WTC11 (cell line): ENCODE data around the gene LYRM4.

Experiments
- TEAD1 ChIP-seq: sonication (generic); formaldehyde crosslinking; IDR thresholded peaks from 2 replicates; pipeline ENCODE4 v1.8.0; 2022; ENCODE audit warnings: mild to moderate bottlenecking, missing genetic modification reagents
- ZNF138 ChIP-seq: sonication (generic); formaldehyde crosslinking; conservative IDR thresholded peaks from 2 replicates; pipeline ENCODE4 v1.8.1; 2022; ENCODE audit warnings: mild to moderate bottlenecking, moderate library complexity, missing genetic modification reagents
- TF ChIP-seq, protein P1 (sequence below): fragments of 200-600 bp; IDR thresholded peaks from 2 replicates; pipeline ENCODE4 v1.8.0; 2022; ENCODE audit warnings: antibody characterized with exemption

DNA sequence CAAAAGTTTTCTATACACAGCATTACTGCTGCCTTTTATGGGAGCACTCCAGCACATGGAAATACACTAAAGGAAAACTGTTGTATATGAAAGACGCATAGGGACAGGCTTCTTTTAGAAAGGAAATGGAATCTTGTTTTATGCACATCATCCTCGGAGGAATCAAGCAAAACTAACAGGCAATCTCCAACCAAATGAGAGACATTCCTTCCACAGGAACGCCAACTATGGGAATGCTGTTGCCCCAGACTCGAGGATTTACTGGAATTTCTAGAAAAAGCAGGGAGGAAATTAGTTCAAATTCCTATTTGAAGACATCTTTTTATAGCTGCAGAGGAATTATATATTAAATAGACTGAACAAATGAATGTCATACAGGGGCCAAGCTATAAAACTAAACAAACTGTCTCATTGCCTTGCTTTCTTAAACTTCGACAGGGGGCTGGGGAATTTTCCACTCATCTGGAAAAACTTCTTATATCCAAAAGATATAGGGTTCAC is 52.2 kb downstream of the LYRM4 start:
- no peak for TF ChIP-seq ZNF138
- TF ChIP-seq, protein P1, sequence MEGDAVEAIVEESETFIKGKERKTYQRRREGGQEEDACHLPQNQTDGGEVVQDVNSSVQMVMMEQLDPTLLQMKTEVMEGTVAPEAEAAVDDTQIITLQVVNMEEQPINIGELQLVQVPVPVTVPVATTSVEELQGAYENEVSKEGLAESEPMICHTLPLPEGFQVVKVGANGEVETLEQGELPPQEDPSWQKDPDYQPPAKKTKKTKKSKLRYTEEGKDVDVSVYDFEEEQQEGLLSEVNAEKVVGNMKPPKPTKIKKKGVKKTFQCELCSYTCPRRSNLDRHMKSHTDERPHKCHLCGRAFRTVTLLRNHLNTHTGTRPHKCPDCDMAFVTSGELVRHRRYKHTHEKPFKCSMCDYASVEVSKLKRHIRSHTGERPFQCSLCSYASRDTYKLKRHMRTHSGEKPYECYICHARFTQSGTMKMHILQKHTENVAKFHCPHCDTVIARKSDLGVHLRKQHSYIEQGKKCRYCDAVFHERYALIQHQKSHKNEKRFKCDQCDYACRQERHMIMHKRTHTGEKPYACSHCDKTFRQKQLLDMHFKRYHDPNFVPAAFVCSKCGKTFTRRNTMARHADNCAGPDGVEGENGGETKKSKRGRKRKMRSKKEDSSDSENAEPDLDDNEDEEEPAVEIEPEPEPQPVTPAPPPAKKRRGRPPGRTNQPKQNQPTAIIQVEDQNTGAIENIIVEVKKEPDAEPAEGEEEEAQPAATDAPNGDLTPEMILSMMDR, result no peak
- TF ChIP-seq TEAD1, result no peak
